GM21619 (cell line): ENCODE data around the gene DOCK4.

ENCODE experiments used
- ATAC-seq: cut with Tn5 transposase; IDR thresholded peaks from one replicate; pipeline ENCODE4 v1.9.1; 2021; ENCODE audit not compliant: unreplicated experiment

The DOCK4 gene

DNA sequence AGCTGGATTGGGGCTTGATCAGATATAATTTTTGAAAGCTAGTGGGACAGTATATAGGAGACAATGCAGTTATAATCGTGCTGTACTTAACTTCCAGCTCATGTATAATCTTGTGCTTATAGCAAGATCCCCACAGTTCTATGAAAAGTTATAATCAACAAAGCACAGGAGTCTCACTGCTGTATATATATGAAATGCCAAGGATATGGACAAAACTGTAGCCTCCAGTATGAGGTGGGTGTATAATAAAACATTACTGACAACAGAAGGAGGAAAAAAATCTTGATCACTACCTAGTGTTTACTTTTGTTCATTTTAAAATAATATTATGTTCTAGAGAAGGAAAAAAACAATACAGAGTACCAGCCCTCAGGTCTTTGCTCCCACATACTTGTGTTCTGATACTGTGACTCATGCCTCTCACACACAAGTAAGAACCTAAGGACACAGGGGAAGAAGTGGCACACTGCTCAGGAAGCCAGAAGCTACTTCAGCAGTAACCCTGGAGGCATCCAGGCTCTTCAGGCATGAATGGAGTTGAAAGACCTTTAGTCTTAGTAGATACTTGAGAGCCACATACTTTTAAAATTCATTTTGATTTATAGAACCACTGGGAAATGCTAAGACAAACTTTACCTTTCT, 378.2 kb downstream of the DOCK4 start:
- ATAC-seq, result no peak

- no peak for ATAC-seq
Observed at GRCh38 chr7:111825046-111825445, 381.2 kb downstream of the DOCK4 start.

- no peak for ATAC-seq
Observed at GRCh38 chr7:111823826-111824225, 382.4 kb downstream of the DOCK4 start.

GRCh38 chr7:111821046-111821445, 385.2 kb downstream of the DOCK4 start:
- ATAC-seq, result no peak

- ATAC-seq, result no peak
Observed at GRCh38 chr7:111820621-111821020, 385.6 kb downstream of the DOCK4 start.

- ATAC-seq, result no peak
Observed at GRCh38 chr7:111820121-111820520, 386.1 kb downstream of the DOCK4 start.

GRCh38 chr7:111815354-111815753, 390.8 kb downstream of the DOCK4 start:
- no peak for ATAC-seq

GRCh38 chr7:111813306-111813705, 392.9 kb downstream of the DOCK4 start:
- no peak for ATAC-seq

DNA sequence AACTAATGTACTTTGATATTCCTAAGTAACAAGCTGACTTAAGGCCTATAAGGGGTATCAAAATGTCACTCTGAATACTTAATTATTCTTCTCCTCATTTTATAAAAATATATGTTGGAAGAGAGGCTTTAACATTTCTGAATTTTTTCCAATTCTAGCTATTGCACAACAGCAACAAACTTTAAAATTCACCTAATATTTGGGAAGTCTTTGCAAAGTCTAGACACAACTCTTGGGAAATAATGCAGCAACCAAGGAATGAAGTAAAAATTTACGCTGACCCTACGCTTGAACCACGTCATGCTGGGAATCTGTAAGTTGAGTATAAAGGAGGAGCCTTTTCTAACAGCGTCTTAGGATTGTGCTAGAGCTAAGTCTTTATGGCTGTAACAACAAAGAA, 400.0 kb downstream of the DOCK4 start:
- ATAC-seq, result no peak

DNA sequence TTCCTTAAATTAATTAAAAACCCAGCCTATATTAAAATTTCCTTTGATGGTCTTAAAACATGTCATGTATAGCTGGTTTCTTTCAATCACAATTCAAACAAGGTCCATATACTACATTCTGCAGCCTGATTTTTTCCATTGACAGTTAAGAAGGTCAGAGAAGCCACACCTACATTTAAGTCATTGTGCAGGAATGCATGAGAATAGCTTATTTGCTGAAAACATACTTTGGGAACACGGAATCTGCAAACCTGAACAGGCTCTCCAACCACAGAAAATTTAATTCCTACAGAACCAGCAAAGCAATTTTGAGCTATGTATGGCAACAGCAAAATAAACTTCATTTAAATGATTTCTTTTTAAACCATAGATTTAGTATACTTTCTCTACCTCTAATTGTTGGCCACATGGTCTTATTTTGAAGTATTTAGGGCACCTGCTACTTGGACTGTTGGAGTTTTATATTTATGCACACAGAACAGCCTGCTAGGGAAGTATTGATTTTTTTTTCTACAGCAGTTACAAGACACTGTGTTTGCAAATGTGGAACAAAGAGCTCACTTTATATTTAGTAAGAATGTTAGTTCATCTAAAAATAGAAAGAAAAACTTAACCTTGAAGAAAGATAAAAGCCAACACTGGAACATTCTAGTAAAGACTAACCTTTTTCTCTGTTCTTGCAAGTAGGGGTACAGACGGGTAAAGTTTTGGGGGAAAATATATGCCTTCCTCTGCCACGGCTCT, 403.0 kb downstream of the DOCK4 start:
- no peak for ATAC-seq

DNA sequence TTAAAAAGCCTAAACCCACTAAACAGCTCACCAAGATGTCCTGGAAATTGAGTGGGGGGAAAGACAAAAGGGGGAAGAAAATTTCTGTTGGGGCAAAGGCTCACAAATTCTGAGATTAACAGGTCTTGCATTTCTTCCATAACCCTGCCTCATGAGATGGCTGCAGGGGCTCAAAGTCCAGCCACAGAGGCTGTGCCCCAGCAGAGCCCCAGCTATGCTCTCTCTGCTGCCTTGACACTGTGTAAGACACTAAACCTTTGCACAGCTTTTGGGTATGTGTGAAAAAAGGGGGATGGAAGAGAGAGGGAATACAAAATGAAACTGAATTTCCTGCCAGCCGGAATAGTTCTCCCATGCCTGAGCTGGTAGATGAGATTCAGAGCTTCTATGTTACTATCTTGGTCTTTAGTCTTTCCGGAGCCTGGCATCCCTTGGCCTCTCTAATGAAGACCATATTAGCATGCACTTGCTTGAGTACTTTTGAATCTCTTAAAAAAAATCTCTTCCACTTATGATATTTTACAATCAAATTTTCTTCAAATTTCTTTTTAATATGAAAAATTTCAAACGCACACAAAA, 403.9 kb downstream of the DOCK4 start:
- ATAC-seq, result no peak

DNA sequence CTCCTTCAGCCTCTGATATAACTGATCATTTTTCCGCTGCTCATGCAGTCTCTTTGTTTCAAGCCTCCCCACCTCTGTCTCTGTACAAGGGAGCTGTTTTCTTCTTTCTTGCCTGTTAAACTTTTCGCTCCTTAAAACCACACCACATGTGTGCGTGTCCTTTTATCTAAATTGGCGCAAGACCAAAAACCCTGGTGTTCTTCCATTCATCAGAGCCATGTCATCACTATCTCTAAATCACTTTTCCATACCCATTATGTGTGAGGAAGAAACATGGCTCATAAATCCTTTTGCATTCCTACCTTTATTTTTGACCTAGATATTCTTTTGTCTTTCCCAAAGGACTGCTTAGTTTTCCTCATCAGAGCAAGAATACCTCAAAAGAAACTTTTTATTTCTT, 404.9 kb downstream of the DOCK4 start:
- ATAC-seq, result no peak

GRCh38 chr7:111796671-111797070, 409.5 kb downstream of the DOCK4 start:
- ATAC-seq, result no peak

- ATAC-seq, result no peak
Observed at GRCh38 chr7:111789870-111790269, 416.3 kb downstream of the DOCK4 start.

DNA sequence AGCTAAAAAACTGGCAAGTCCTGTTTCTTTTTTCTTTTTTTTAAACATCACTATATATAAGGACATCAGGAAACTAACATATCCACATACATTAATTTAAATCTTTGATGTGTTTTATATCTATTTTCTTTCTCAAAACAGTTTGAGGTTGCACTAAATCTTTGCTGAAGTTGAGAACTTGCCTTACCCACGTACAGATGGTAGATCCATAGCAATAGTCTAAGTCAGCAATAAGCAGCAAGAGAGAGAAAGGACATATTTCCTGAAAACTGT, 417.2 kb downstream of the DOCK4 start:
- no peak for ATAC-seq

DNA sequence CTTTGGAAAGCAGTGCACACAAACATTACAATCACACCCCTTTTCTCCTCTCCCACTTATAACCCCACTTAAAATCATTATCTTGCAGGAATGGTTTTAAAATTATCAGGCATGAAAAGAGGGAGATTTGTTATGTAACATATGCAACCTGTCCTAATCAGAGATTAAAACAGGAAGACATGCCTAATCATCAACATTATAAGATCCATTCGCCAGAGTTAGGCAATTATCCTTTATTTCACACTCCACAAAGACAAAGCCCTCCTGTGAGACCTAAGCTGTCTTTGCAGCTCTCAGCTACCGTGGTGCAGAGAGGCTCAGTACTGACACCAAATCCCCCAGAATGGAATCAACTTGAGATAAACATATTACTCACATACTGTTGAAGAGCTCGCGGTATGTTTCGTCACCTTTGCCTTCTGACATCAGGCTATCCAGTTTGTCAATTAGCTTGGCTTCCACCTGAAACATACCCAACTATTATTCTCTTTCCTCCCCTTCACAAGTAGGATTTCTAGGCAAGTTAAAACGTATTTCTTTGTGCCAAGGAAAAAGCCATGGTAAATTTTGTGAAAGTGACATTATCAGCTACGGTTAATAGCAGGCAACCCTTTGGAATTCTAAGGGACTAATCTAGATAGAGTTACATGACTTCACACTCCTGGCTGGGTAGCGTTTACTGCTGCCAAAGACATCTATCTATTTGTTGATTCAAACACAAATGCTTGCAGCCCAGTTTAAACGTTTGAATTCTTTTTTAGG, 417.7 kb downstream of the DOCK4 start:
- no peak for ATAC-seq

DNA sequence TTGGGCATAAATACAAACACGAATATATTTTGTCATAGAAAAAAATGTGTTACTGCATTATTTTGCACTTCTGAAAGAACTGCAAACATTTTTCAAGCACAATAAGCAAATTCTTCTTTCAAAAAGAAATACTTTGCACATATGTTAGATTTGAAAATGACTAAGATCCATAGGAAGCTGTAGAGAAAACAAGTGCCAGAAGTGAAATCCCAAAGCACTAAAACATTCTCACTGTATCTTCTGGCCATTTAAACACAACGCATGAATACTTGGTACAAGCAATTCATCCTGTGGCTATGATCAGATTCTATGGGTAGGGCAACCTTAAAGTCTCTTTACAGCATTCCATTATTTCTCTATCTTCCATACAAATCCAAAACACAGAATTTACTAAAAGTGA, 418.5 kb downstream of the DOCK4 start:
- ATAC-seq, result no peak

DNA sequence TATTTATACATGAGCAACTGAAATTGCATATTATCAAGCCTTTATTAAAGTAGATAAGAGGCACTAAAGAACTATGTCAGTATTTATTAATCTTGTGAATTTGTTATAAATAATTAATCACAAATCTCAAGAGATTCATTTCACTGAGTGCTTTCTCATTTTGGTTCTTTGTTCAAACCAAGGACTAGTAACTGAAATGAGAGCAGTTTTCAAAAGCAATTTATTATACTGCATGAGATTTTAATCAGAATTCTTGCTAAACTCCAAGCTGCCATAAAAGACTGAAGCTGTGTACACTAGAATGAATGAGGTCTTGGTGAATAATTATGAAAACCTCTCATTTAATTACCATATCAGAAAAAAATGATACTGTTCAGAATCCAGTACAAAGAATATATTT, 419.1 kb downstream of the DOCK4 start:
- no peak for ATAC-seq

DNA sequence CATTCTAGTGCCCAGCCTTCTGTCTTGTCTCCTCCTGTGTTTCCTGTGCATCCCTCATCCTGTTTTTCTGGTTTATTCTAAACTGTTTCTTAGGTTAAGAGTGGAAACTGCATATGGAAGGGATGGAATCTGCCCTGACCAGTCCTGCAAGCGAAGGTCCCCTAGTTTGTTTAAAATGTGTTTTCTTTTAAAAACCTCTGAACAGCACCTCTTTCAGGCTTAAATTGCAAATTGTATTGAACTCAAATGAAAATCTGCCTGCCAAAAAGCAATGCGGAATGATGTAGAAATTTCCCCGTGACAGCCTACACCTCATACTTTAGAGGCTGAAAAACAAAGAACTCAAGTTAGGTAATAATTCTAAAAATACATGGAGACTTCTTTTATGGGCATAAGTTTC, 421.1 kb downstream of the DOCK4 start:
- no peak for ATAC-seq

DNA sequence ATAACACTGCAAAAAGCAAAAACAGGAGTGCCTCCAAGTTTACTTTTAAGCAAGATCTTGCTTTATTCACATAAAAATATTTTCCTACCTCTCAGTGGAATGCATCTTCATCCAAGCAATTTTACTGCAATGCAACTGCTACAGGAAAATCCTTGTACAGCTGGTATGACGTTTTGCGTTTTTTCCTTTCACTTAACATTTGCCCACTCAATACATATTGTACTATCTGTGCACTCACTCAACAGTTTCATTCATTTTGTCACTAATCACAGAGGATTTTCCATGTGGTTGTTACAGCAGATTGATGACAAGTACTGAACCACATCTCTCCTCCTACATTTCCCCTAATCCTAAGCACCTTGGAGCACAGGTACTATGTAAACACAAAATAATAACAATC, 421.9 kb downstream of the DOCK4 start:
- ATAC-seq, result no peak

DNA sequence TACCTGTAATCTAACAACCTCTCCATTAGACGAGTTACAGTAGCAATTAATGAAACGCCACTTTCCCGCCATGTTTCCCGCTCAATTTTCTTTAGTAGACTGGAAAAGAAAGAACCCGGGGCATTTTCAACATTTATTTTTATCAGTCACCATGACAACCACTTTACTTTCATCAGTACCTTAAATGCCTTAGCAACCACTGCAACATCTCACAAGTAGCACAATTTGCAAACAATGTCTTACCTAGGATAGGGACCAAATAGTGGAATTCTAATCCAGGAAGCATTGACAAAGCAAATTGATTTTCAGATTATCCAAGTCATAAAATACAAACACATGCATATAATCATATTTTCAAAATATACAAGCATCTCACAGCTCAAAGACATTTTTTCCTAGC, 422.3 kb downstream of the DOCK4 start:
- ATAC-seq, result no peak

DNA sequence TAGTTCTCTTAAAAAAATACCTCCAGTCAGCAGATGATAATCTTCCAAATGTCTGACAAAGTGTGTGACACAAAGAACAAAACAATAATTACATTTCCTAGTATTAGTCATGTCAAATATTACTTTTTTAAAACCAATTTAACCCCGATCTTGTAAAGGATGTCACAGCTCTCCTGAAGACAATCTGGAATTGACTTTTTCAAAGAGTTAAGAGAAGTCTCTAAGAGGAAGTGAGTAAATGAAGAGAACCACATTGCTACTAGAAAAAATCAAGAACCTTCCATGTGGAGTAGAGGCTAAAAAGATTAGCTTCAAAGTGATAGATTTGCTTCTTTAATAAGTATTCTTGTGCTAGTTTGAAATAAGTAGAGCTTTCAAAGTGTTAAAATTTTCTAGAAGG, 425.7 kb downstream of the DOCK4 start:
- no peak for ATAC-seq
